ENCODE results near the gene SSB.

DNA sequence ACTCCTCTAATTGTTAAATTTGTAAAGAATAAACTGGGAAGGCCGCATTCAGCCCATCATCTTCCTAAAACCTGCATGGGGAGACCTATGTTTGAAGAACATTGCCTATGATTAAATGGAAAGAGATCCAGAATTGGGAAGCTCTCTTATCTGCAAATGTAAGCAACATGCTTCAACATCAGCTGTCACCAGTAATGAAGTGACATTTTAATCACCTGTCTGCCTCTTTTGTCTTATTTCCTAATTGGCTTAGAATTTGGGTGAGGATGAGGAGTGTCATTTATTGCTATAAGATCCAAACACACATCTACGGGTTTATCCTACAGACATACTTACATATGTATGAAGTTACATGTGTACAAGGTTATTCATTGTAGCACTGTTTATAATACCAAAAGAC, 26.0 kb upstream of the SSB start:
- TF ChIP-seq CEBPB (IDR thresholded peaks at IDR 0.05; ENCODE audit: borderline replicate concordance, low read depth, low read length) (no peak), ZNF280D (CRISPR knock-in tag; IDR thresholded peaks at IDR 0.05) (no peak), ZNF253 (CRISPR knock-in tag; IDR thresholded peaks at IDR 0.05; ENCODE audit: borderline replicate concordance) (no peak), ZNF580 (CRISPR knock-in tag; IDR thresholded peaks at IDR 0.05; ENCODE audit: borderline replicate concordance, low read depth) (no peak), CTCF (CRISPR knock-in tag; IDR thresholded peaks at IDR 0.05) (no peak), HDAC6 (IDR thresholded peaks at IDR 0.05; ENCODE audit: low read depth, low read length) (no peak), FOXM1 (CRISPR knock-in tag; IDR thresholded peaks at IDR 0.05) (no peak), EP300 (IDR thresholded peaks at IDR 0.05; ENCODE audit: low read depth in 2 of 2, low read length in 2 of 2) (no peak), EP300 (CRISPR knock-in tag; IDR thresholded peaks at IDR 0.05; ENCODE audit: borderline replicate concordance) (no peak), ZBTB3 (CRISPR knock-in tag; IDR thresholded peaks at IDR 0.05; ENCODE audit: borderline replicate concordance, low read depth) (no peak)

Measured in HepG2 (cell line).